RWPE1 (cell line): ENCODE measurements around the gene SHKBP1.

Experiments
- CTCF ChIA-PET: fragments of 350-600 bp; sonication (Branson Sonifier 250); formaldehyde crosslinking; extraction: SDS; loops from one replicate; lab custom pipeline; 2021; lab: Yijun Ruan, JAX
- POLR2A ChIA-PET: fragments of 400-600 bp; formaldehyde crosslinking; extraction: SDS; loops from one replicate; lab custom pipeline; 2020; ENCODE audit warnings: antibody characterized with exemption; ENCODE audit not compliant: low non-redundant PET; lab: Yijun Ruan, JAX
- DNase-seq: peaks from one replicate; pipeline ENCODE4 v3.0.0; 2012; ENCODE audit warnings: low spot score
- H3K27ac ChIP-seq: fragments of 450-650 bp; 2 replicates; pipeline ENCODE4 v1.5.1; 2017
- TF ChIP-seq, protein P1 (sequence below): fragments of 450-650 bp; conservative IDR thresholded peaks from 2 replicates; pipeline ENCODE4 v1.5.1; 2017; ENCODE audit warnings: low read depth, mild to moderate bottlenecking

SHKBP1 gene

GRCh38 chr19:40617961-40618360 is 41.3 kb downstream of the SHKBP1 start:
- CTCF ChIA-PET: interaction anchor here (1.3 kb wide), 1 partner anchor 17 kb away, joined by 4 read pairs; no protein-coding TSS in a partner anchor
- POLR2A ChIA-PET: no interaction called here

GRCh38 chr19:40619333-40620160 is 42.9 kb downstream of the SHKBP1 start:
- CTCF ChIA-PET: no interaction called here
- POLR2A ChIA-PET: interaction anchor here (0.6 kb wide), 2 partner anchors 762 to 1184 kb away, joined by 3 to 5 read pairs; partner anchors contain the start of gene RPS16
- no peak for DNase-seq
- TF ChIP-seq, protein P1, sequence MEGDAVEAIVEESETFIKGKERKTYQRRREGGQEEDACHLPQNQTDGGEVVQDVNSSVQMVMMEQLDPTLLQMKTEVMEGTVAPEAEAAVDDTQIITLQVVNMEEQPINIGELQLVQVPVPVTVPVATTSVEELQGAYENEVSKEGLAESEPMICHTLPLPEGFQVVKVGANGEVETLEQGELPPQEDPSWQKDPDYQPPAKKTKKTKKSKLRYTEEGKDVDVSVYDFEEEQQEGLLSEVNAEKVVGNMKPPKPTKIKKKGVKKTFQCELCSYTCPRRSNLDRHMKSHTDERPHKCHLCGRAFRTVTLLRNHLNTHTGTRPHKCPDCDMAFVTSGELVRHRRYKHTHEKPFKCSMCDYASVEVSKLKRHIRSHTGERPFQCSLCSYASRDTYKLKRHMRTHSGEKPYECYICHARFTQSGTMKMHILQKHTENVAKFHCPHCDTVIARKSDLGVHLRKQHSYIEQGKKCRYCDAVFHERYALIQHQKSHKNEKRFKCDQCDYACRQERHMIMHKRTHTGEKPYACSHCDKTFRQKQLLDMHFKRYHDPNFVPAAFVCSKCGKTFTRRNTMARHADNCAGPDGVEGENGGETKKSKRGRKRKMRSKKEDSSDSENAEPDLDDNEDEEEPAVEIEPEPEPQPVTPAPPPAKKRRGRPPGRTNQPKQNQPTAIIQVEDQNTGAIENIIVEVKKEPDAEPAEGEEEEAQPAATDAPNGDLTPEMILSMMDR: no peak
- H3K27ac ChIP-seq: no peak overlapping the region; the same call in 1 of the 2 replicates

More at GRCh38 chr19:40617961-40618360, 41.3 kb downstream of the SHKBP1 start:
- TF ChIP-seq, protein P1: no peak
- H3K27ac ChIP-seq: peak overlapping the region; percentile 17; the same call in 1 of the 2 replicates
- DNase-seq: no peak

DNA sequence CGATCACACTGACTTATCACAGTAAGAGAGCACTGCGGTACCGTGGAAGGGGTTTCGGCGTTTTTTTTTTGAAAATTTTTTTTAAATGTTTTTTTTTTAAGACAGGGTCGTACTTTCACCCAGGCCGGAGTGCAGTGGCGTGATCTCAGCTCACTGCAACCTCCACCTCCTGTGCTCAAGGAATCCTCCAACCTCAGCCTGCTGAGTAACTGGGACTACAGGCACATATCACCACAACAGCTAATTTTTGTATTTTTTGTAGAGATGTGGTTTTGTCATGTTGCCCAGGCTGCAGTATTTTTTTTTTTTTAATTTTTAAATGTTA is 43.5 kb downstream of the SHKBP1 start:
- CTCF ChIA-PET: interaction anchor here (0.7 to 1.9 kb wide), 2 partner anchors 15 to 174 kb away, joined by 3 to 5 read pairs; no protein-coding TSS in a partner anchor
- POLR2A ChIA-PET: interaction anchor here (0.6 to 0.7 kb wide), 3 partner anchors 462 to 1185 kb away, joined by 3 to 5 read pairs (median 3); partner anchors contain the start of gene RPS16
- H3K27ac ChIP-seq: no peak overlapping the region
- no peak for DNase-seq
- TF ChIP-seq, protein P1: no peak

GRCh38 chr19:40621283-40621682 is 44.6 kb downstream of the SHKBP1 start:
- H3K27ac ChIP-seq: 0 out of 2 replicates have a peak overlapping the region, but pooled peaks have one; percentile 3
- POLR2A ChIA-PET: no interaction called here
- TF ChIP-seq, protein P1: no peak
- CTCF ChIA-PET: interaction anchor here (0.6 to 1.9 kb wide), 3 partner anchors 12 to 101 kb away, joined by 3 to 5 read pairs (median 4); no protein-coding TSS in a partner anchor
- no peak for DNase-seq

DNA sequence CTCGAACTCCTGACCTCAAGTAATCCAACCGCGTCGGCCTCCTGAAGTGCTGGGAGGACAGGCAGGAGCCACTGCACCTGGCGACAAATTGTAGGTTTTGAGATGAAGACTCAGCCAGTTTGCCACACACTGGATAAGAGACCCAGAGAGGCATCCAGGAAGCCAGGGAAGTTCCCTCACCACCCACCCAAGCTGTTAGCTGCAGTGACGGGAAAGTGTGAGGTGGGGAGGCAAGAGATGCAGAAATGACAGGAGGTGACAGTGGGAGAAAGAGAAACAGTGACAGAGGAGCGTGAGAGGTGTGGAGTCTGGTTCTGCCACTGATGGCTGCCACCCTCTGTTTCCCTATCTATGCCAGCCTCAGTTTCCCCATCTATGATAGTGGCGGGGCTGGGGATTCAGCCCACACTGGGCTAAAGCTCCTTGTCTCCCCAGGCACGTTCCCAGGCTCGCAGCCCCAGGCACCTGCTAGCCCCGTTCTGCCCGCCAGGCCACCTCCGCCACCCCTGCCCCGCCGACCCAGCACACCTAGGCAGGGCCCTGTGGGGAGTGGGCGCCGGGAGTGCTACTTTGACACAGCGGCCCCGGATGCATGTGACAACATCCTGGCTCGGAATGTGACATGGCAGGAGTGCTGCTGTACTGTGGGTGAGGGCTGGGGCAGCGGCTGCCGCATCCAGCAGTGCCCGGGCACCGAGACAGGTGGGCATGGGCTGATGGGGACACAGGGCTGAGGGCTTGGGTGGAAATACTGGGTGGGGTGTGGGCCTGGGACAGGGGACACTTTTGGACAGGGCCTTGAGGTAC is 45.5 kb downstream of the SHKBP1 start:
- DNase-seq: no peak
- TF ChIP-seq, protein P1: no peak
- H3K27ac ChIP-seq: peak overlapping the region; percentile 47
- CTCF ChIA-PET: interaction anchor here (0.8 to 1.9 kb wide), 3 partner anchors 12 to 13 kb away, joined by 3 to 5 read pairs (median 5); no protein-coding TSS in a partner anchor
- POLR2A ChIA-PET: no interaction called here

GRCh38 chr19:40622773-40623075 is 46.1 kb downstream of the SHKBP1 start:
- ChIA-PET POLR2A (no interaction called here), CTCF (interaction anchor here (0.8 kb wide), 1 partner anchor 12 kb away, joined by 5 read pairs; no protein-coding TSS in a partner anchor)
- no peak for DNase-seq
- peak overlapping the region; percentile 47 for H3K27ac ChIP-seq
- TF ChIP-seq, protein P1: no peak
